Measurements from ENCODE around the gene HMGCR. TPM values are rescaled to one million over a fixed set of nuclear protein-coding genes. Genes with fewer than 3 reads are reported as not detected.

Gene HMGCR
- total and polyA plus RNA-seq, 2 donors (not counting 1 experiment from before 2014, with no cell fraction given): 8.1 to 55.7 TPM

DNA sequence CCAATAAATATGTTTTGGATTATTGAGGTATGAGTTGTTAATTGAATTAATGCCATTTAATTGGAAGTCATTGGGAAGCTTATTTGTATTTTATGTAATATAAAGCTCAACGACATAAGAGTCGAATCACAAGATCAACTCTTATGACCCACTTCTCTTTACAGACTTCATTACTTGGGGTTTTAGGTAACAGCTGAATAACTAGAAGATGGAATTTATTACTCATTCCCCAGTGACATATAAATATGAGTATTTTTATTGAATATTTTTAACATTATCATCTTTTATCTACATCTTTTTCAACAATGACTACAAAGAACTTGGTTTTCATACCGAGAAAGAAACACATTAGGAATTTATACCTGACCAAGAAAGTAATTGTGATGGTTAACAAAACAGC lies 21.1 kb downstream of the HMGCR start:
- Mint-ChIP-seq H3K27me3 (no peaks in the 10 kb centered on the region), H3K4me3 (no peak overlapping the region), H3K27ac (no peak overlapping the region), H3K4me1 (no peaks in the 10 kb centered on the region), H3K9me3 (ENCODE audit: insufficient read depth) (no peaks in the 10 kb centered on the region)
- H3K4me1 ChIP-seq (ENCODE audit: control insufficient read depth in 2 of 2, insufficient read depth in 2 of 2, low read length in 2 of 2): no peaks in the 10 kb centered on the region
- intact Hi-C loops (cut with micrococcal nuclease): no loop called here
- H2AFZ ChIP-seq (ENCODE audit: insufficient read depth, low read depth, low read length, poor library complexity, severe bottlenecking): no peak overlapping the region
- H3K9ac ChIP-seq (ENCODE audit: low read length): no peak overlapping the region
- H3K4me3 ChIP-seq (ENCODE audit: control extremely low read depth in 1 of 5, extremely low read depth in 1 of 5, insufficient read depth in 1 of 5, low read depth in 2 of 5, low read length in 4 of 5): no peak overlapping the region
- H3K79me2 ChIP-seq (ENCODE audit: control insufficient read depth, insufficient read depth, low read length): no peaks in the 10 kb centered on the region
- ATAC-seq (ENCODE audit: low read depth): no peak
- CTCF ChIA-PET: no interaction called here
- no peak overlapping the region for H3K27ac ChIP-seq (ENCODE audit: low read length in 2 of 2)
- H3K27me3 ChIP-seq (replicated peaks in 1 of 4; ENCODE audit: control extremely low read depth in 1 of 4, control insufficient read depth in 3 of 4, insufficient read depth in 4 of 4, low read length in 3 of 4): no peaks in the 10 kb centered on the region
- no peak overlapping the region for H3K4me2 ChIP-seq (replicated peaks; ENCODE audit: low read depth, low read length, poor library complexity, severe bottlenecking)
- DNase-seq: no peak
- no peaks in the 10 kb centered on the region for H4K20me1 ChIP-seq (ENCODE audit: control insufficient read depth, insufficient read depth, low read length, poor library complexity, severe bottlenecking)
- peaks cover 2 to 66% of the 10 kb centered on the region in 2 experiments for H3K36me3 ChIP-seq (replicated peaks in 1 of 2; ENCODE audit: control extremely low read depth in 1 of 2, control insufficient read depth in 1 of 2, extremely low read depth in 1 of 2, insufficient read depth in 2 of 2, low read length in 1 of 2)
- WGBS (ENCODE audit: insufficient coverage): no CpG with 5 or more reads among the region's 3 CpGs
- TF ChIP-seq, protein P1, sequence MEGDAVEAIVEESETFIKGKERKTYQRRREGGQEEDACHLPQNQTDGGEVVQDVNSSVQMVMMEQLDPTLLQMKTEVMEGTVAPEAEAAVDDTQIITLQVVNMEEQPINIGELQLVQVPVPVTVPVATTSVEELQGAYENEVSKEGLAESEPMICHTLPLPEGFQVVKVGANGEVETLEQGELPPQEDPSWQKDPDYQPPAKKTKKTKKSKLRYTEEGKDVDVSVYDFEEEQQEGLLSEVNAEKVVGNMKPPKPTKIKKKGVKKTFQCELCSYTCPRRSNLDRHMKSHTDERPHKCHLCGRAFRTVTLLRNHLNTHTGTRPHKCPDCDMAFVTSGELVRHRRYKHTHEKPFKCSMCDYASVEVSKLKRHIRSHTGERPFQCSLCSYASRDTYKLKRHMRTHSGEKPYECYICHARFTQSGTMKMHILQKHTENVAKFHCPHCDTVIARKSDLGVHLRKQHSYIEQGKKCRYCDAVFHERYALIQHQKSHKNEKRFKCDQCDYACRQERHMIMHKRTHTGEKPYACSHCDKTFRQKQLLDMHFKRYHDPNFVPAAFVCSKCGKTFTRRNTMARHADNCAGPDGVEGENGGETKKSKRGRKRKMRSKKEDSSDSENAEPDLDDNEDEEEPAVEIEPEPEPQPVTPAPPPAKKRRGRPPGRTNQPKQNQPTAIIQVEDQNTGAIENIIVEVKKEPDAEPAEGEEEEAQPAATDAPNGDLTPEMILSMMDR (IDR thresholded peaks at IDR 0.05): no peak
- TF ChIP-seq EZH2 (IDR thresholded peaks at IDR 0.05; ENCODE audit: borderline replicate concordance, insufficient read depth, low read depth, low read length, poor library complexity, severe bottlenecking): no peak
- POLR2A ChIA-PET: no interaction called here
- no peaks in the 10 kb centered on the region for H3K9me3 ChIP-seq (ENCODE audit: control extremely low read depth in 1 of 3, control insufficient read depth in 2 of 3, insufficient read depth in 1 of 3, low read length in 2 of 3)

DNA sequence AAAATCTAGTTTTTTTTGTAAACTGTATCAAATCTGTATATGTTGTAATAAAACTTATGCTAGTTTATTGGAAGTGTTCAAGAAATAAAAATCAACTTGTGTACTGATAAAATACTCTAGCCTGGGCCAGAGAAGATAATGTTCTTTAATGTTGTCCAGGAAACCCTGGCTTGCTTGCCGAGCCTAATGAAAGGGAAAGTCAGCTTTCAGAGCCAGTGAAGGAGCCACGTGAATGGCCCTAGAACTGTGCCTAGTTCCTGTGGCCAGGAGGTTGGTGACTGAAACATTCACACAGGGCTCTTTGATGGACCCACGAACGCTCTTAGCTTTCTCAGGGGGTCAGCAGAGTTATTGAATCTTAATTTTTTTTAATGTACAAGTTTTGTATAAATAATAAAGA lies 24.3 kb downstream of the HMGCR start:
- Mint-ChIP-seq H3K4me3 (no peak overlapping the region), H3K4me1 (no peaks in the 10 kb centered on the region), H3K27me3 (no peaks in the 10 kb centered on the region), H3K9me3 (ENCODE audit: insufficient read depth) (no peaks in the 10 kb centered on the region), H3K27ac (no peak overlapping the region)
- Histone ChIP-seq H3K27ac (ENCODE audit: low read length in 2 of 2) (no peak overlapping the region), H3K4me2 (replicated peaks; ENCODE audit: low read depth, low read length, poor library complexity, severe bottlenecking) (no peak overlapping the region), H3K9ac (ENCODE audit: low read length) (no peak overlapping the region), H3K4me3 (ENCODE audit: control extremely low read depth in 1 of 5, extremely low read depth in 1 of 5, insufficient read depth in 1 of 5, low read depth in 2 of 5, low read length in 4 of 5) (no peak overlapping the region), H3K79me2 (ENCODE audit: control insufficient read depth, insufficient read depth, low read length) (no peaks in the 10 kb centered on the region), H3K27me3 (replicated peaks in 1 of 4; ENCODE audit: control extremely low read depth in 1 of 4, control insufficient read depth in 3 of 4, insufficient read depth in 4 of 4, low read length in 3 of 4) (no peaks in the 10 kb centered on the region), H2AFZ (ENCODE audit: insufficient read depth, low read depth, low read length, poor library complexity, severe bottlenecking) (no peak overlapping the region), H3K9me3 (ENCODE audit: control extremely low read depth in 1 of 3, control insufficient read depth in 2 of 3, insufficient read depth in 1 of 3, low read length in 2 of 3) (no peaks in the 10 kb centered on the region), H3K36me3 (replicated peaks in 1 of 2; ENCODE audit: control extremely low read depth in 1 of 2, control insufficient read depth in 1 of 2, extremely low read depth in 1 of 2, insufficient read depth in 2 of 2, low read length in 1 of 2) (peaks cover 0 to 44% of the 10 kb centered on the region in 2 experiments), H4K20me1 (ENCODE audit: control insufficient read depth, insufficient read depth, low read length, poor library complexity, severe bottlenecking) (no peaks in the 10 kb centered on the region), H3K4me1 (ENCODE audit: control insufficient read depth in 2 of 2, insufficient read depth in 2 of 2, low read length in 2 of 2) (no peaks in the 10 kb centered on the region)
- WGBS (ENCODE audit: insufficient coverage): 93% methylated on average over 2 of the region's 4 CpGs
- DNase-seq: no peak
- intact Hi-C loops (cut with micrococcal nuclease): no loop called here
- POLR2A ChIA-PET: no interaction called here
- CTCF ChIA-PET: no interaction called here
- TF ChIP-seq EZH2 (IDR thresholded peaks at IDR 0.05; ENCODE audit: borderline replicate concordance, insufficient read depth, low read depth, low read length, poor library complexity, severe bottlenecking): no peak
- TF ChIP-seq, protein P1 (IDR thresholded peaks at IDR 0.05): no peak
- no peak for ATAC-seq (ENCODE audit: low read depth)

Data from B cell (primary cell).